Upper lobe of left lung (tissue), 6 donors: Measurements from ENCODE around the gene RBM15. TPM values are rescaled to one million over a fixed set of nuclear protein-coding genes. Genes with fewer than 3 reads are reported as not detected.

ENCODE experiments used
- ATAC-seq, 2 donors: fragments of 200-7000 bp; cut with Tn5 transposase; one replicate each; pipeline ENCODE4 v1.9.1; 2022; ENCODE audit warnings: mild to moderate bottlenecking in 2 of 2, moderate library complexity in 2 of 2; ENCODE audit not compliant: low FRiP score in 2 of 2
- DNase-seq, 2 donors: peaks; one replicate each; pipeline ENCODE4 v3.0.0-alpha.2; 2019 to 2020
- H3K27ac ChIP-seq, 4 donors: fragments of 200-600 bp; sonication (generic); one replicate each; pipeline ENCODE4 v1.5.1; 2016 to 2019
- H3K27me3 ChIP-seq, 4 donors: fragments of 200-600 bp; sonication (generic); one replicate each; pipeline ENCODE4 v1.5.1; 2017 to 2019
- H3K36me3 ChIP-seq, 4 donors: fragments of 200-600 bp; sonication (generic); one replicate each; pipeline ENCODE4 v1.5.1; 2016 to 2019
- H3K4me1 ChIP-seq, 4 donors: fragments of 200-600 bp; sonication (generic); one replicate each; pipeline ENCODE4 v1.5.1; 2018 to 2019
- H3K4me3 ChIP-seq, 4 donors: fragments of 200-600 bp; sonication (generic); one replicate each; pipeline ENCODE4 v1.5.1; 2017 to 2019; ENCODE audit warnings: mild to moderate bottlenecking in 2 of 4, moderate library complexity in 1 of 4
- H3K9me3 ChIP-seq, 4 donors: fragments of 200-600 bp; sonication (generic); one replicate each; pipeline ENCODE4 v1.5.1; 2018 to 2019
- CTCF ChIP-seq, 6 experiments: fragments of 450-650 bp in 4 of 6; fragments of 200-600 bp in 2 of 6; sonication (generic) in 2 of 6; IDR thresholded peaks; one replicate each; pipeline ENCODE4 v1.5.1; 2016 to 2019; ENCODE audit warnings: antibody characterized with exemption in 6 of 6
- EP300 ChIP-seq, 4 donors: sonication (generic); formaldehyde crosslinking; IDR thresholded peaks; one replicate each; pipeline ENCODE4 v1.5.1; 2017; ENCODE audit warnings: antibody characterized with exemption in 4 of 4, control low read depth in 2 of 4
- POLR2A ChIP-seq, 4 donors: fragments of 450-650 bp; IDR thresholded peaks; one replicate each; pipeline ENCODE4 v1.5.1; 2016 to 2017; ENCODE audit warnings: antibody characterized with exemption in 4 of 4, mild to moderate bottlenecking in 2 of 4
- POLR2AphosphoS5 ChIP-seq, 2 donors: sonication (generic); formaldehyde crosslinking; IDR thresholded peaks; one replicate each; pipeline ENCODE4 v1.5.1; 2017; ENCODE audit warnings: antibody characterized with exemption in 2 of 2
- WGBS, 2 donors: methylation state at CpG; one replicate each; pipeline ENCODE4 v1.1.5; 2017 to 2018; 5-methylcytosine and 5-hydroxymethylcytosine counted together
- total RNA-seq, 6 donors: library from RNA; depleted of rRNA in 4 of 6; stranded (reverse); fragments of >200 nt in 4 of 6; gene quantifications; one replicate each; pipeline versions ENCODE4 v1.1.0 to v1.2.1, GENCODE V29; 2016 to 2021
- donor health status: DM: no; HTN: no; CAD: no; lungs with moderate emphysema.
- donor health status: DM: no; HTN: yes; CAD: no; lungs with severe emphysema.

The RBM15 gene
- total RNA-seq, 6 donors from 2014 or later, result 20.7 to 85.9 (median 36.2) TPM

- DNase-seq, result peak in 1 of 2 donors; percentile 37
- Histone ChIP-seq H3K36me3 (no peaks in the 10 kb centered on the region), H3K4me1 (no peaks in the 10 kb centered on the region), H3K9me3 (no peaks in the 10 kb centered on the region), H3K27ac (no peak overlapping the region), H3K27me3 (no peaks in the 10 kb centered on the region), H3K4me3 (no peak overlapping the region)
- WGBS, 2 donors, result 89 to 90% methylated on average over 9 of the region's 9 CpGs
- ATAC-seq, result no peak
- no peak for TF ChIP-seq CTCF (IDR thresholded peaks at IDR 0.05)
- TF ChIP-seq POLR2AphosphoS5 (IDR thresholded peaks at IDR 0.05), result no peak
- no peak for TF ChIP-seq POLR2A (IDR thresholded peaks at IDR 0.05)
- no peak for TF ChIP-seq EP300 (IDR thresholded peaks at IDR 0.05)
Measured at GRCh38 chr1:110294308-110294707, 44.9 kb upstream of the RBM15 start.

GRCh38 chr1:110298991-110299390, 40.2 kb upstream of the RBM15 start:
- TF ChIP-seq CTCF (IDR thresholded peaks at IDR 0.05) (no peak), POLR2A (IDR thresholded peaks at IDR 0.05) (no peak), EP300 (IDR thresholded peaks at IDR 0.05) (no peak), POLR2AphosphoS5 (IDR thresholded peaks at IDR 0.05) (no peak)
- ATAC-seq (no peak), DNase-seq (no peak)
- Histone ChIP-seq H3K4me3 (no peak overlapping the region), H3K27me3 (no peaks in the 10 kb centered on the region), H3K27ac (no peak overlapping the region), H3K9me3 (no peaks in the 10 kb centered on the region), H3K36me3 (no peaks in the 10 kb centered on the region), H3K4me1 (no peaks in the 10 kb centered on the region)
- WGBS, 2 donors, result 89 to 91% methylated on average over 4 of the region's 4 CpGs

GRCh38 chr1:110300412-110301085, 38.6 kb upstream of the RBM15 start:
- TF ChIP-seq EP300 (IDR thresholded peaks at IDR 0.05) (no peak), CTCF (IDR thresholded peaks at IDR 0.05) (no peak), POLR2AphosphoS5 (IDR thresholded peaks at IDR 0.05) (no peak), POLR2A (IDR thresholded peaks at IDR 0.05) (no peak)
- no peak for ATAC-seq
- no peaks in the 10 kb centered on the region for H3K4me1 ChIP-seq
- H3K9me3 ChIP-seq, result no peaks in the 10 kb centered on the region
- H3K4me3 ChIP-seq, result no peak overlapping the region
- WGBS, 2 donors, result 97 to 100% methylated on average over 1 of the region's 1 CpG
- H3K36me3 ChIP-seq, result no peaks in the 10 kb centered on the region
- DNase-seq, result no peak
- no peaks in the 10 kb centered on the region for H3K27me3 ChIP-seq
- H3K27ac ChIP-seq, result no peak overlapping the region

GRCh38 chr1:110302836-110303235, 36.3 kb upstream of the RBM15 start:
- H3K27me3 ChIP-seq, result no peaks in the 10 kb centered on the region
- H3K4me1 ChIP-seq, result no peaks in the 10 kb centered on the region
- 92 to 97% methylated on average over 3 of the region's 3 CpGs for WGBS, 2 donors
- no peak overlapping the region for H3K27ac ChIP-seq
- ATAC-seq, result no peak
- TF ChIP-seq POLR2AphosphoS5 (IDR thresholded peaks at IDR 0.05) (no peak), CTCF (IDR thresholded peaks at IDR 0.05) (no peak), EP300 (IDR thresholded peaks at IDR 0.05) (no peak), POLR2A (IDR thresholded peaks at IDR 0.05) (no peak)
- H3K36me3 ChIP-seq, result no peaks in the 10 kb centered on the region
- H3K9me3 ChIP-seq, result no peaks in the 10 kb centered on the region
- H3K4me3 ChIP-seq, result no peak overlapping the region
- DNase-seq, result no peak

GRCh38 chr1:110305900-110306420, 33.2 kb upstream of the RBM15 start:
- ATAC-seq (no peak), DNase-seq (no peak)
- Histone ChIP-seq H3K36me3 (no peaks in the 10 kb centered on the region), H3K4me1 (no peaks in the 10 kb centered on the region), H3K27ac (no peak overlapping the region), H3K27me3 (no peaks in the 10 kb centered on the region), H3K9me3 (no peaks in the 10 kb centered on the region), H3K4me3 (no peak overlapping the region)
- WGBS, 2 donors, result 67 to 79% methylated on average over 2 of the region's 2 CpGs
- TF ChIP-seq EP300 (IDR thresholded peaks at IDR 0.05), result no peak
- no peak for TF ChIP-seq POLR2AphosphoS5 (IDR thresholded peaks at IDR 0.05)
- TF ChIP-seq POLR2A (IDR thresholded peaks at IDR 0.05), result no peak
- TF ChIP-seq CTCF (IDR thresholded peaks at IDR 0.05), result no peak
